Activated naive CD4-positive, alpha-beta T cell treated with Interleukin-2 at 50 U/mL for 16 hours (primary cell): Measurements from ENCODE around the gene SPATA12.
A peak's percentile ranks its signal among the peaks of the same experiment; 100 is the strongest.
"Not testable (repeated sequence)": the region's sequence is repeated elsewhere in the genome, so short reads cannot be mapped to it uniquely, and the experiment has no call there.

ENCODE experiments used
- DNase-seq: peaks from one replicate; pipeline ENCODE4 v3.0.0-alpha.2; 2020

SPATA12 gene

GRCh38 chr3:57053122-57053521 is 7.3 kb upstream of the SPATA12 start:
- no peak for DNase-seq

- no peak for DNase-seq
Observed at GRCh38 chr3:57057351-57057750, 3.1 kb upstream of the SPATA12 start.

GRCh38 chr3:57059411-57059810 is 1.1 kb upstream of the SPATA12 start:
- DNase-seq, result no peak

GRCh38 chr3:57061556-57061955 is 1.1 kb downstream of the SPATA12 start:
- DNase-seq, result no peak

- DNase-seq, result no peak
Observed at GRCh38 chr3:57062101-57062631, 1.7 kb downstream of the SPATA12 start.

- DNase-seq, result no peak
Observed at GRCh38 chr3:57063032-57063431, 2.6 kb downstream of the SPATA12 start.

GRCh38 chr3:57064001-57064400 is 3.5 kb downstream of the SPATA12 start:
- DNase-seq, result no peak

GRCh38 chr3:57064572-57064971 is 4.1 kb downstream of the SPATA12 start:
- no peak for DNase-seq

- no peak for DNase-seq
Observed at GRCh38 chr3:57065588-57065987, 5.1 kb downstream of the SPATA12 start.

GRCh38 chr3:57066471-57066870 is 6.0 kb downstream of the SPATA12 start:
- no peak for DNase-seq

- no peak for DNase-seq
Observed at GRCh38 chr3:57068437-57069089, 8.1 kb downstream of the SPATA12 start.

GRCh38 chr3:57069503-57069902 is 9.0 kb downstream of the SPATA12 start:
- no peak for DNase-seq

GRCh38 chr3:57073628-57074027 is 13.2 kb downstream of the SPATA12 start:
- DNase-seq, result no peak

GRCh38 chr3:57074135-57074534 is 13.7 kb downstream of the SPATA12 start:
- DNase-seq, result no peak

- DNase-seq, result no peak
Observed at GRCh38 chr3:57076422-57076951, 16.0 kb downstream of the SPATA12 start.

GRCh38 chr3:57077630-57078343 is 17.3 kb downstream of the SPATA12 start:
- no peak for DNase-seq

GRCh38 chr3:57078344-57078634 is 17.8 kb downstream of the SPATA12 start:
- DNase-seq, result peak; percentile 15

GRCh38 chr3:57078635-57079473 is 18.4 kb downstream of the SPATA12 start:
- DNase-seq, result peak; percentile 4

GRCh38 chr3:57079474-57079831 is 19.0 kb downstream of the SPATA12 start:
- DNase-seq, result no peak

- no peak for DNase-seq
Observed at GRCh38 chr3:57080171-57080570, 19.7 kb downstream of the SPATA12 start.

GRCh38 chr3:57081173-57081572 is 20.7 kb downstream of the SPATA12 start:
- no peak for DNase-seq

GRCh38 chr3:57082481-57082880 is 22.0 kb downstream of the SPATA12 start:
- no peak for DNase-seq

- DNase-seq, result not testable (repeated sequence)
Observed at GRCh38 chr3:57083266-57083995, 23.0 kb downstream of the SPATA12 start.
